Muscle of leg (tissue), 11 donors: Measurements from ENCODE around the gene SORCS3. TPM values are rescaled to one million over a fixed set of nuclear protein-coding genes. Genes with fewer than 3 reads are reported as not detected.

ENCODE experiments used
- DNase-seq: peaks from one replicate; pipeline ENCODE4 v3.0.0; 2013
- H3K27ac ChIP-seq: one replicate; pipeline ENCODE4 v1.5.1; 2013; ENCODE audit warnings: mild to moderate bottlenecking, low read length, control low read depth
- H3K27me3 ChIP-seq: one replicate; pipeline ENCODE4 v1.6.1; 2013; ENCODE audit warnings: low read length; ENCODE audit not compliant: control insufficient read depth, insufficient read depth
- H3K36me3 ChIP-seq: one replicate; pipeline ENCODE4 v1.6.1; 2013; ENCODE audit warnings: low read length; ENCODE audit not compliant: control insufficient read depth, insufficient read depth
- H3K4me1 ChIP-seq: one replicate; pipeline ENCODE4 v1.6.1; 2013; ENCODE audit warnings: low read length; ENCODE audit not compliant: control insufficient read depth, insufficient read depth
- H3K4me3 ChIP-seq: one replicate; pipeline ENCODE4 v1.5.1; 2013; ENCODE audit warnings: low read length, control low read depth
- H3K9me3 ChIP-seq: replicated peaks from 2 replicates; pipeline ENCODE4 v1.6.1; 2013; ENCODE audit warnings: low read depth, low read length; ENCODE audit not compliant: control insufficient read depth
- WGBS: methylation state at CpG from one replicate; pipeline ENCODE4 v1.1.5; 2013; ENCODE audit warnings: missing lambda C conversion rate; ENCODE audit not compliant: insufficient coverage; 5-methylcytosine and 5-hydroxymethylcytosine counted together
- polyA plus RNA-seq, 8 donors: library from polyadenylated mRNA; unstranded; fragments of 120-200 nt; gene quantifications; one replicate each; pipeline versions ENCODE4 v1.2.1 to v1.2.3, GENCODE V29; 2013; ENCODE audit warnings: inconsistent platforms in 1 of 8, low replicate concordance in 1 of 8; ENCODE audit not compliant: insufficient read length in 8 of 8, insufficient read depth in 1 of 8
- total RNA-seq: library from RNA; stranded (reverse); fragments of 120-200 nt; gene quantifications from one replicate; pipeline ENCODE4 v1.2.4, GENCODE V29; 2013

Gene SORCS3
- total and polyA plus RNA-seq, 9 donors, result 0.03 to 0.36 (median 0.13) TPM; not detected in 1

DNA sequence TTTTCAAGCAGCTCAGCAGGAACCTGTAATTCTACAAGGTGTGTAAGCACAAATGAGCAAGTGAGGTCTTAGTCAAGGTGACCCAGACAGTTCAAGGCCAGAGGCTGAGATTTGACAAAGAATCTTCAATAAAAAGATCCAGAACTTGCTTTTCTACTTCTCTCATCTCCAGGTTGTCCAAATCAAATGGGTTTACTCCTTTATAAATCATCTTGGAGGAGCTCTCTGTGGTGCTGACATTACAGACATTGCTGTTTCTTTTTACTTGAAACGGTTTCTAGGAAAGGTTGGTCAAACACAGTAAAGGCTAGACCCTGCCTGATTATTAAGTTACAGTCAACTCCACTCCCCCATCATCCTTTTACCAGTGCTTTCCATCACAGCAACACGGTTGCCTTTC, 504.6 kb downstream of the SORCS3 start:
- Histone ChIP-seq H3K27me3 (no peaks in the 10 kb centered on the region), H3K36me3 (no peaks in the 10 kb centered on the region), H3K4me1 (no peaks in the 10 kb centered on the region), H3K4me3 (no peak overlapping the region), H3K27ac (no peak overlapping the region), H3K9me3 (no peaks in the 10 kb centered on the region)
- DNase-seq, result no peak
- WGBS, result no CpG with 5 or more reads among the region's 2 CpGs

DNA sequence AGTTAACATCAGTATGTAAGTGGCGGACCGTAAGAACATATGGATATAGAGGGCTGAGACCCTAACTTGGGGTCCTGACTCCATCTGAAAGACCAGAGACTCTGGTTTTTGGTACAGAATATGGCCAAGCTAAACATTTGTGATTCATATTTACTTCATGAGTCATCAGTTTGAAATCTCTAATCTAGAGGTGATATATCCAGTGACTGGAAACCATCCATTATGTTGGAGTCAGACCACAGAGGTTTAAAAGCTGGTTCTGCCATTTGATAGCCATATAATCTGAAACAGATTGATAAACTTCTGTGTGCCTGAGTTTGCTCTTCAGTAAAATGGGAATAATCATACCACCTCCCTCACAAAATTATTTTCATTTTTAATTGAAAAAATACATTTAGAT, 505.3 kb downstream of the SORCS3 start:
- H3K4me1 ChIP-seq, result no peaks in the 10 kb centered on the region
- no peaks in the 10 kb centered on the region for H3K9me3 ChIP-seq
- DNase-seq, result no peak
- no peaks in the 10 kb centered on the region for H3K36me3 ChIP-seq
- 100% methylated on average over 2 of the region's 2 CpGs for WGBS
- no peaks in the 10 kb centered on the region for H3K27me3 ChIP-seq
- no peak overlapping the region for H3K27ac ChIP-seq
- no peak overlapping the region for H3K4me3 ChIP-seq

DNA sequence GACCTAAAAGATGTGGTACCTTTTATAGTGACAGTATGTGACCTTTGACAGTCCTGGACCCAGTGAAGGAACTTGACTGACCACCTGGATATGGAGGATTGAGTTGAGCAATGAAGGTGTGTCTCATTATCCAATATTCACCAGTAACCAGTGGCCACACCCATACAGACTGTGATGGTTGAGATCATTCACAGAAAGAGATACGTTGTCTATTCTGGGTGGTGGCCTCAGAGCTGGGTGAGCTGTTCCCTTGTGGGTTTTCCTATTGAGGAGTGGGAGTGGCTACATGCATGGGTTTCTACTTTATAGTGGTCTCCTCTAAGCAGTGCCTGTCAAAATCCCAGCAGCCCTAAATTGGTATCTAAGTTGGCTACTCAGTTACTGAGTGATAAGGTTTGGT, 507.4 kb downstream of the SORCS3 start:
- no peaks in the 10 kb centered on the region for H3K4me1 ChIP-seq
- no peak overlapping the region for H3K27ac ChIP-seq
- H3K27me3 ChIP-seq, result no peaks in the 10 kb centered on the region
- DNase-seq, result no peak
- no CpG with 5 or more reads among the region's 1 CpG for WGBS
- H3K9me3 ChIP-seq, result no peaks in the 10 kb centered on the region
- no peaks in the 10 kb centered on the region for H3K36me3 ChIP-seq
- H3K4me3 ChIP-seq, result no peak overlapping the region

DNA sequence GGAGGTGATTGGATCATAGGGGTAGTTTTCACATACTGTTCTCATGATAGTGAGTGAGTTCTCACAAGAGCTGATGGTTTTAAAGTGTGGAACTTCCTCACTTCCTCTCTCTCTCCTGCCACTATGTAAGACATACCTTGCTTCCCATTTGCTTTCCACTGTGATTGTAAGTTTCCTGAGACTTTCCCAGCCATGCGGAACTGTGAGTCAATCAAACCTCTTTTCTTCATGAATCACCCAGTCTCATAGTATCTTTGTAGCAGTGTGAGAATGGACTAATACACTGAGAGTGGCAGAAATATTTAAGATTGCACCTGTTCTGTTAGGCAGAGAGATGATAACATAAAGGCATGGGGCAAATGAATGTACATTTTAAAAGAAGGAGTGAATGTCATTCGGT, 507.8 kb downstream of the SORCS3 start:
- no peaks in the 10 kb centered on the region for H3K4me1 ChIP-seq
- H3K36me3 ChIP-seq, result no peaks in the 10 kb centered on the region
- no peak for DNase-seq
- H3K27me3 ChIP-seq, result no peaks in the 10 kb centered on the region
- H3K4me3 ChIP-seq, result no peak overlapping the region
- H3K27ac ChIP-seq, result no peak overlapping the region
- no CpG with 5 or more reads among the region's 2 CpGs for WGBS
- H3K9me3 ChIP-seq, result no peaks in the 10 kb centered on the region

DNA sequence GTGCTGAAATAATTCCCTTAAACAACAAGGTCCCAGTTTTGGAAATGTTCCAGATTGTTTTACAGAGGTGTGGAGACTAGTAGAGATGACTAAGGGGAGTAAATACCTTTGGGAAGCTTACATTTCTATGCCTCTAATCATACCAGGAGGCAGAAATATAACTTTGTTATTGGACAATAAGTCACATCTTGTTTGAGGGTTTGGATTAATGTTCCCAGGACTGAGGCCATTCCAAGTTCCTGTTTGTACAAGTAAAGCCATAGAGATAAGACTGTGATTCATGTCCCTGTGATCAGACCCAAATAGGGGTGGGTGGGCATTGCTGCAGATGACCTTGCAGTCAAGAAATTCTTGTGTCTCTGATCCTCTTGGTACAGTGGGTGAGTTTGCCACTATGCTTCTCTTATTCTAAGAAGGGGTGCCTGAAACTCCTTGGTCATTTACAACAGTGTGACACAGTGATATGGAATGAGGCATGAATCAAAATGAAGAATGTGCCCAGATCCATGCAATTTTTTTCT, 508.3 kb downstream of the SORCS3 start:
- Histone ChIP-seq H3K9me3 (no peaks in the 10 kb centered on the region), H3K36me3 (no peaks in the 10 kb centered on the region), H3K27me3 (no peaks in the 10 kb centered on the region), H3K4me3 (no peak overlapping the region), H3K27ac (no peak overlapping the region), H3K4me1 (no peaks in the 10 kb centered on the region)
- no peak for DNase-seq

DNA sequence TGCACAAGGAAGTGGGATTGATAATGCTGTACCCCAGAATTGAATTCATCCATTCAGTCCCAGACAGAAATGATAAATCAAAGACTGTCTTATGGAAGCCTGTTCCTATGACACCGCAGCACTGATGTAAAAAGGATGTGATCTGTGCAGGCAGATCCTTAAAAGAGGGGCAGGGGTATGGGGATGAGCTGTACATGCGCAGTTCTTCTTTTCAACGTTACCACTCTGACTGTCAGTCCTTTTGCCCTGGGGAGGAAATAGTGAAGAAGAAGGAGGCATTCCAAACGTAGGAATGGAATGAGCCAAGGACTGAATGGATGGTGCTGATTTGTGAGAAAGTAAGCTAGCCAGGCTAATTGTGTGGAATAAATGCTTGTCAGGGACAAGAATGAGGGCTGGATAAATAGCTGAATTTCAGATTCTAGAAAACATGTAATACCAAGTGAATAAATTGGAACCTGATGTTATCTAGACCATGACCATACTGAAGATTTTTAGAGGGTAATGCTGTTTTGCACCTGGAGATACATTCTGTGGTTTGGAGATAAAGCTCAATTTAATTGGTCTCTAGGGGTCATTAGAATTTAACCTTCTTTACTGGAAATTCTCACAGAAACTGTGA, 509.3 kb downstream of the SORCS3 start:
- WGBS, result 65% methylated on average over 4 of the region's 4 CpGs
- H3K27me3 ChIP-seq, result no peaks in the 10 kb centered on the region
- H3K9me3 ChIP-seq, result no peaks in the 10 kb centered on the region
- H3K27ac ChIP-seq, result no peak overlapping the region
- no peak overlapping the region for H3K4me3 ChIP-seq
- no peaks in the 10 kb centered on the region for H3K4me1 ChIP-seq
- no peaks in the 10 kb centered on the region for H3K36me3 ChIP-seq
- DNase-seq, result no peak

DNA sequence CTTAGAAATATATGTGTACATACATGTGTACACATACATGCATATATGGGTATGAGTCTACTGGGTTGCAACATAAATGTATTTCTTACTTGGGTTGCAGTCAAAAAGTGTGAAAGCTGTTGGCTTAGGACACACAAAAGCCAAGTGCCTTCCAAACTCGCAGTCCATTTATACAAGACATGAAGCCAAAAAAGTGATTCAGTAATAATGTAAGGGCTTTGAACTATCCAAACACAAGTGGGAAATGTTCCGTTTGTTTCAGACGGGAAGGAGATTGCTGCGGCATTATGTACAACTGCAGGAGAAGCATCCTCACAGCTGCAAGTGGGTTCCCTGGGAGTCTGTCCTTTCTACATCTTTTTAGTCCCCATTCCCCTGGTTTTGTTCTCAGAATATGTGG, 513.6 kb downstream of the SORCS3 start:
- H3K4me1 ChIP-seq, result no peaks in the 10 kb centered on the region
- peak; percentile 1 for DNase-seq
- no peaks in the 10 kb centered on the region for H3K27me3 ChIP-seq
- no CpG with 5 or more reads among the region's 4 CpGs for WGBS
- H3K27ac ChIP-seq, result no peak overlapping the region
- no peaks in the 10 kb centered on the region for H3K9me3 ChIP-seq
- H3K4me3 ChIP-seq, result no peak overlapping the region
- no peaks in the 10 kb centered on the region for H3K36me3 ChIP-seq

DNA sequence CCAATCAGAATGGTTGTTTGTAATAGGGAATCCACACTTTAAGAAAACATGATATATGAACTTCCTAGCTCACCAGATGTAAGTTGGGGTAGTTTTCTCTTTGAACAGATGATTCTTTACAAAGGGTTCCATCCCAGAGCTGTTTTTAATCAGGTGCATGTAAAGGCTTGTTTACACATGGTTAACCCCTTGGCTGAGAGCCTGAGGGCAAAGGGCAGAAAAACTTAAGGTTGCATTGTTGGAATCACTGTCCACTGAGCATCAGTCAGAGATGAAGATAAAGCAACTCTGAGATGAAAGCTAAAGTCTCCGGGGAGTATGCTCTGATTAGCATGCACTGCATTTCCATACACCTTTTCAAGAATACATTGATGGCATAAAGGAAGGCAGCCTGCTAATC, 518.2 kb downstream of the SORCS3 start:
- H3K9me3 ChIP-seq, result no peaks in the 10 kb centered on the region
- no peak for DNase-seq
- no peaks in the 10 kb centered on the region for H3K27me3 ChIP-seq
- H3K4me3 ChIP-seq, result no peak overlapping the region
- H3K36me3 ChIP-seq, result no peaks in the 10 kb centered on the region
- WGBS, result no CpG with 5 or more reads among the region's 1 CpG
- H3K27ac ChIP-seq, result no peak overlapping the region
- H3K4me1 ChIP-seq, result no peaks in the 10 kb centered on the region

DNA sequence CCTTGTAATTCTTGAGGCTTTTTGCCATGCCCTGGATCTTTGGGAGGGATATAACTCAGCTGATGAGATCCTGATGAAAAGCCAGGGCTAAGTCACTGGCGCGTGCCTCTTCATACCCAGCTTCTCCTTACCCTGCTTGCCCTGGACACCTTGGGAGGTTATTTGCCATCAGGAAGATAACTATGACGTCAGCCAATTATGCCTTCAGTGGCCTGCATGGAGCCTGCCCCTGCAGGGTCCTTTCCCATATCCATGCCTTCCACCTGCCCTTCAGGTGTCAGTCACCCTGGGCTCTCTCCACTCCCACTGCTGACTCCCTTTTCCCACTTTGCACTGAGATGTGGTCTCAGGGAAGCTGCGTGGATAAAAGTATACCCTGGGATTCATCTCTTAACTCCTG, 520.1 kb downstream of the SORCS3 start:
- H3K27me3 ChIP-seq, result no peaks in the 10 kb centered on the region
- 67% methylated on average over 1 of the region's 4 CpGs for WGBS

DNA sequence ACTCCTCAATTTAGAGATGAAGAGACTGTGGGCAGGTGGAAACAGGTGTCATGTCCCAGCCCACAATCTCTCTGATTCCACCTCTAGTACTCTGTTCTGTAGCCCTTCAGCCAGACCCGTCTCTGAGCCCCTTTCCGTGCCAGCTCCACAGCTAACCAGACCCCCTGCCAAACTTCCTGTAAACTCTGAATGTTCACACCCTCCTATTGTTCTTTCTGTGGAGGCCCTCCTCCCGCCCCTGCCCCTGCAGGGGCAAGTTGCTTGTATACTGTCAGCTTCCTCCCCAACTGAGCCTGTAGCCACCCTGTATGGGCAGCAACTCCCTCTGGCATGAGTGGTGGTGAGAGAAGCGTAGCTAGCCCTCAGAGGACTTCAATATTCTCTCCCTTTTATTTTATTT, 520.7 kb downstream of the SORCS3 start:
- Histone ChIP-seq H3K27me3 (no peaks in the 10 kb centered on the region), H3K36me3 (no peaks in the 10 kb centered on the region), H3K27ac (no peak overlapping the region), H3K9me3 (no peaks in the 10 kb centered on the region), H3K4me3 (no peak overlapping the region), H3K4me1 (no peaks in the 10 kb centered on the region)
- WGBS, result 33% methylated on average over 2 of the region's 4 CpGs
- DNase-seq, result no peak

More for the DNA sequence above, 520.1 kb downstream of the SORCS3 start:
- no peaks in the 10 kb centered on the region for H3K4me1 ChIP-seq
- H3K9me3 ChIP-seq, result no peaks in the 10 kb centered on the region
- no peak overlapping the region for H3K27ac ChIP-seq
- H3K36me3 ChIP-seq, result no peaks in the 10 kb centered on the region
- DNase-seq, result no peak
- no peak overlapping the region for H3K4me3 ChIP-seq

DNA sequence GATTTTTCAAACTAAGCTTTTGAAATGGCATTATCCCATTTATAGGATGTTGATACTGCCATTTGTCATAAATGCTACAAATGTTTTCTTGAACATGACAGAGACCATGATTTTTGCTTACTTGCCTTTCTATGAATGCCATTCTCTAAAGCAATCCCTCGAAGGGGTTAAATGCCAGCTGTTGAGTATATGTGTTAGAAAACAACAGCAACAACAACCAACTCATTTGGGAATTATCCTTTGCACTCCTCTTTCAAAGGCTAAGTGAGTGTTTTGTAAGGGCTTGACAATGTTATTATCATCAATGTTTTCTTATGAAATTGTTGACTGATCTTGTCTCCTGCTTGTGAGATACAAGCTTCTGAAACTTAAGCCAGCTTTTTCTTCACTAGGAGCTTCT, 529.4 kb downstream of the SORCS3 start:
- no CpG with 5 or more reads among the region's 1 CpG for WGBS
- no peaks in the 10 kb centered on the region for H3K36me3 ChIP-seq

More for the DNA sequence above, 529.4 kb downstream of the SORCS3 start:
- no peaks in the 10 kb centered on the region for H3K4me1 ChIP-seq
- no peak overlapping the region for H3K27ac ChIP-seq
- no peak for DNase-seq
- no peaks in the 10 kb centered on the region for H3K27me3 ChIP-seq
- H3K9me3 ChIP-seq, result no peaks in the 10 kb centered on the region
- no peak overlapping the region for H3K4me3 ChIP-seq
